ENCODE results near the gene SLC66A2.

DNA sequence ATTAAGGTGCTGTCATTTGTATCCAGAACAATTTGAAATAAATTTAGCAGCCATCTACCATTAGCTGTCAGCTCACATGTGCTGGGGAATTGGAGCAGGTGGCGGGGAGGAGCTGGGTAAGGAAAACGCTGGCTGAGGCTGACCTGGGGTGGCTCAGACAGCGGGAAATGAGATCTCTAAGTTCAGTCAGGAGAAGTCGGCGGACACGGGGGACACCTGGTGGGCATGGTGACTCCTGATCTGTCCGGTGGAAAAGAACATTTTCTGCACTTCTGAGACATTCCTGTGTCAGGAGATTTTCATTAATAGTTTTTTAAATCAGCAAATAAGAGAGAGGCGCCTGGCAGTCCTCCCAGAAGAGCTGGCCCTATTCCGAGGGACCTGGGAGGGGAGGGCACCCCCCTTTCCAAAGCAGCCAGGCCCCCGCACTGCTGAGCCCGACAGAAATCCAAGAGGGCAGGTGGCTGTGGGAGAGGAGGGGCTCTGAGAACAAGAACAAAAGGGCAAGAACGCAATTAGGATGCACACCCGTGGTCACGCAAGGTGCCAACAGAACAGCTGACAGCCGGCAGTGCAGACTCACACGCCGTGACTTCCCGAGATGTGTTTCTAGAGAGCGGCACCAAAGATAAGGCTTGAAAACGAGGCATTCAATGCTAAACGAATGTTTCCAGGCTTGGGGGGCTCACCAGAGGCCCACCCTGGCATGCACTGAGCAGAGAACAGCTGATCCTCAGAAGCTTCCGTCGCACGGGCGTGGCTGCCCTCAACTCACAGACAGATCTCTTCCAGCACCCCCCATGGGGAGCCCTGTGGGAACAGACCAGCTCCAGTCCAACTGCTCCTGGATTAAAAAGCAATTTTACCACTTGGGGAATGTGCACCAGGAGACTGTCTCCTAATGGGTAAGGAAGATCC, 26.4 kb downstream of the SLC66A2 start:
- TF ChIP-seq GATA2 (IDR thresholded peaks at IDR 0.05; ENCODE audit: low read depth, low read length): no peak
- no peak for TF ChIP-seq GATA3 (IDR thresholded peaks at IDR 0.05; ENCODE audit: low read depth, low read length)
